ENCODE results near the gene ZNF280B.

GRCh38 chr22:22479116-22479515 lies 29.4 kb downstream of the ZNF280B start:
- no peak for TF ChIP-seq CTCF (IDR thresholded peaks at IDR 0.05)
- TF ChIP-seq ZFX (IDR thresholded peaks at IDR 0.05; ENCODE audit: borderline replicate concordance) = no peak

Data from 22Rv1 (cell line).